HG03039 (cell line): ENCODE measurements around the gene NSMCE1.
"Not testable (repeated sequence)": the region's sequence is repeated elsewhere in the genome, so short reads cannot be mapped to it uniquely, and the experiment has no call there.

Experiments used
- ATAC-seq: cut with Tn5 transposase; IDR thresholded peaks from one replicate; pipeline ENCODE4 v1.9.1; 2021; ENCODE audit warnings: mild to moderate bottlenecking, moderate library complexity; ENCODE audit not compliant: unreplicated experiment

Gene NSMCE1

DNA sequence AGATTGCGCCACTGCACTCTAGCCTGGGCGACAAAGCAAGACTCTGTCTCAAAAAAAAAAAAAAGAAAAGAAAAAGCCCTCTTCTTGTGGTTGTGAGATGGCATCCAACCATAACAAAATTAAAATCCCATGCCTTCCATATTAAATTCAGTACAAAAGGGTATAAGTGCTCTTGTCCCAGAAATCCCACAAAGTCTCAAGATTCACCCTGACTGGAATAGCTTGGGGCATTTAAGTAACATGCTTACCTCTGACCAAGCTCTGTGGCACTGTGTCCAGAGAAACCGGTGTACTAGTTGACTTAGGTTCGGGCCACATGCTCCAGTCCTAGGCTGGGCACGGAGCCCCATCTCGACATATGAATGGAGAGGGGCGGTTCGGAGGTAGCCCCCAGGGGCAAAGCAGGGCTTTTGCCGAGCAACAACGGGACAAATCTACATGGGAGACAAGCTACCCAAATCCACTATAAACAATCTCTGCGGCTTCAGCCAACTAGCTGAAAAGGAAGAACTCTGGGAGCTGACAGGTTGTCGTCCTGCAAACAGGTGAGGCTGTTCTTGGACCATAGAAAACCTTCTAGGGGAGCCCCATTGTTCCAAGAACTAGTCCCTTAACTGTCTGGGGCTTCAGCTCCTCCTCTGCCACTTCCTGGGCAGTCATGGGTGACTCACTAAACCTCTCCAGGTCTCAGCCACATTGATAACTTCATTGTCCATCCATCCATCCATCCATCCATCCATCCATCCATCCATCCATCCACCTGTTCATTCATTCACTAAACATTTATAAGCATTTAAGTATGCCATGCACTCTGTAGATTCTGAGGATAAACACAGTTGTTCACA, 34.9 kb upstream of the NSMCE1 start:
- no peak for ATAC-seq

DNA sequence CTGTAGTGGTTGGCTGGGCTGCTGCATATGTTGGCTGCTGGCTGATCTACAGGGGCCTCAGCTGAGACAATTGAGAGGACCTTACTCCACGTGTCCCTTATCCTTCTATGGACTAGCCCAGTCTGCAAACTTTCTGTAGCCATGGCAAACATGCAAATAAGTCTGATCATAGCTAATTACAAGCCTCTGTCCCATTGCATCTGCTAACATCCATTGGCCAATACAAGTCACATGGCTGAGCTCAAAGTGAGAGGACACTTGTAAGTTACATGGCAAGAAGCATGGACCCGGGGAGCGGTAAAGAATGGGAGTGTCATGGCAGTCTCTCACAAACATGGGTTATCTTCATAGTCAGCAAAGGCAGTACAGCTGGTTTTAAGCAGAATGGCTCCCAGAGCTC, 33.6 kb upstream of the NSMCE1 start:
- no peak for ATAC-seq

DNA sequence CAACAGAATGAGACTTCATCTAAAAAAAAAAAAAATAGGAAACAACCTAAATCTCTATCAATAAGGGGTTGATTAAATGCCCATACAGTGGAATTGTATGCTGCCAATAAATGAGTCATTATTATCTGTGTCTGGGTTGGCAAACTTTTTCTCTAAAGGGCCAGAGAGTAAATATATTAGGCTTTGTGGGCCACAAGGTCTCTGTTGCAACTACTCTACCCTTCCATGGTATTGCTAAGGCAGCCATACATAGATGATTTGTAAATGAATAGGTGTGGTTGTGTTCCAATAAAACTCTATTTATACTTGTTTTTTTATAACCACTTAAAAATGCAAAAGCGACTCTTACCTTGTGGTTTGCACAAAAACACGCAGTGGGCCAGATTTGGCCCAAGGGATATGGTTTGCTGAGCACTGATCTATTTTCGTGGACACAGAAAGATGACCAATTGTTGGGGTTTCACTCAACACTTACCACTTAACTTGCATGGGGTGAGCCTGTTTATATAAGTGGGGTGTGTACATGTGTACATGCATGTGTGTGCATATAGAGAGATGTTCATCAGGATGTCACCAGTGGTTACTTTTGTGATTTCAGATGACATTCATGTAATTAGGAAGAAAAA, 32.8 kb upstream of the NSMCE1 start:
- ATAC-seq = no peak

DNA sequence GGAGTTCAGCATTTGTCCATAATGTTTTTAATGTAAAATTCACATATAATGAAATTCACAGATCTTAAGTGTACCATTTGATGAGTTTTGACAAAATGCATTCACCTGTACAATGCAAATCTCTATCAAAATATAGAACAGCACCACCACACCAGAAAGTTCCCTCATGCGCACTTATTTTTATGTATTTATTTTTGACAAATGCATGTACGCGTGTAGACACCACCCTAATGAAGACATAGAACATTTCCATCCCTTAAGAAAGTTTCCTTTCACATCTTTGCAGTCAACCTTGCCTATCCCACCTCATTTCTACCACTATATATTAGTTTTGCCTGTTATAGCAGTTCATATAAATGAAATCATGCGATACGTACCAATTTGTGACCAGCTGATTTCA, 29.6 kb upstream of the NSMCE1 start:
- no peak for ATAC-seq

DNA sequence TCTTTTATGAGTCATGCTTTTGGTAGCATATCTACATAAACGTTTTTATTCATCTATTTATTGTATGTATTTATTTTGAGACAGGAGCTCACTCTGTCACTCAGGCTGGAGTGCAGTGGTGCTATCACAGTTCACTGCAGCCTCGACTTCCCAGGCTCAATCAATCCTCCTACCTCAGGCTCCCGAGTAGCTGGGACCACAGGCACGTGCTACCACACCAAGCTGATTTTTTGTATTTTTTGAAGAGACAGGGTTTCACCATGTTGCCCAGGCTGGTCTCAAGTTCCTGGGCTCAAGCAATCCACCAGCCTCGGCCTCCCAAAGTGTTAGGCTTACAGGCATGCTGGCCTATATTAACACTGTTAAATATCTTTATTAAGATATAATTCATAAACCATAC, 24.8 kb upstream of the NSMCE1 start:
- no peak for ATAC-seq

DNA sequence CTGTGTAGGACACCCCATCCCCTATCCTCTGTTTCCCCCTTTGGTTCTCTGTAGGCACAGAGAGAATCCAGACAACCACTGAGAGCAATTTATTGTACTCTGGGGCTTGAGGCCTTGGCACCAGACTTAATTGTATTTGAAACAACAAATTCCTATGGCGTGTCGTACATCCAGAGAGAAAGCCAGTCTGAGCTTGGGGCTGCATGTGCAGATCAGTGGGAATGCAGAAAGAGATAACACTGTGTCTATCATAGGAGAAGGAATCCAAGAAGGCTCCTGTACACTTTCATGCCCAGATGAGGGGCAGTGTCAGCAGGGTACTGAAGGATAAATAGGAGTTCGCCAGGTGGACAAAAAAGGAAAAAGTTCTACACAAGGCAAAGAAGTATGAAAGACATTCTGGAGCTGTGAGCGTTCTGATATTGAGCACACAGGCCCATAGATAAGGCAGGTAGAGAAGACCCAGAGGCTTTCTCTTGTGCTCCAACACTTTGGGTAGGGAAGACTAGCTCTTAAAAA, 23.2 kb upstream of the NSMCE1 start:
- no peak for ATAC-seq

DNA sequence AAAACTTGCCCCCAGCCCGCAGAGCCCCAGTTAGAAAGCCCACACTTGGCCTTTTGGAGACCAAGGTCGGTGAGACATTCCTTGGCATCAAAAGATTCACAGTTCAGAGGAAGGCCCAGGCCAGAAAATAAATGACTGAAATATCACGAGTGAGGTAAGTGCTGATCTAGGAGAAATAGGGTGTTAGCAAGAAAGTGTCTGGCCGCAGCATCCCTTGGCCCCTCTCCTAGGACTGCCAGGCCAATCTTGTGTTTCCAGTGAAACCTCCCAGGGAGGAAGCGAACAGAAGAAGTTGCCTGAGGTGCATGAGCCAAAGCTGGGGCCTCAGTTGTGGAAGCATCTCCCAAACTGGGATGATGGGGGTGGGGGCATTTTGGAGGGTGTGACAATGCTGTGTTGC, 22.5 kb upstream of the NSMCE1 start:
- ATAC-seq = no peak

DNA sequence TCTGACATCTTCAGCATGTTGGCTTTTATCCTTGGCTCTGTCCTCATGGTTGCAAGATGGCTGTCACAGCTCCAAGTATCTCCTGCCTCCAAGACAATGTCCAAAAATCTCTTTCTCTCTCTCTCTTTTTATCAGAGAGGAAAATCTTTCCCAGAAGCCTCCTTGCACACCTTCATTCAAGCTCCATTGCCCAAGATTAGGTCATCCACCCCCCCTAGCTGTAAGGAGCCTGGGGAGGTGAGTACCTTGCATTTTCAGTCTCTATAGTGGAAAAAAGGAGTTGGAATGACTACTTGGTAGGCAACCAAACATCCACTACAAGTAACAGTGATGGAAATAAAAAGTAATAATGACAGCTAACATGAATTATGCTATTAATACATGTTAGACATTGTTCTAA, 22.0 kb upstream of the NSMCE1 start:
- no peak for ATAC-seq

DNA sequence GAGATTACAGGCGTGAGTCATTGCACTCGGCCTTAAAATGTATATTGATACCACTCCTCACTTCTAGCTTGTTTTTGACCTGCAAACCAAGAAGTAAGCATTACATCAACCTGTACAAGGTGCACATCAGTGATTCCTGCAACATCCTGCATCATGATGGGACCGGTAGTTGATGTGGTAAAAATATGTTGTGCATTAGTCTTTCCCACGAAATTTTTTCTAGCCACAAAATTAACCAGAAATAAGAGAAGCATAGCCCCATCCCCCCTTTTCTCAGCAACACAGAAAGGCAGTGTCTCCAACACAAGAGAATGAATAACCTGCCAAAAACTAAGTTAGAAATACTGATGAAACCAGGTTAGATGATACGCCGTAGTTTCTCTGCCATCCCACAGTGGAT, 21.1 kb upstream of the NSMCE1 start:
- no peak for ATAC-seq

DNA sequence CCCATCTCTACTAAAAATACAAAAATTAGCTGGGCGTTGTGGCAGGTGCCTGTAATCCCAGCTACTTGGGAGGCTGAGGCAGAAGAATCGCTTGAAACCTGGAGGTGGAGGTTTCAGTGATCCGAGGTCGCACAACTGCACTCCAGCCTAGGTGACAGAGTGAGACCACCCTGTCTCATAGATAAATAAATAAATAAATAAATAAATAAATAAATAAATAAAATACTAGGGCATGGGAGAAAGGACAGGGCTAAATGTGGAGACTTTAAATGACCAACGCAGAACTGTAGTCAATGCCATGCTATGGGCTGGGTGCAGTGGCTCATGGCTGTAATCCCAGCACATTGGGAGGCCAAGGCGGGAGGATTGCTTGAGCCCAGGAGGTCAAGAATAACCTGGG, 19.7 kb upstream of the NSMCE1 start:
- ATAC-seq = not testable (repeated sequence)

DNA sequence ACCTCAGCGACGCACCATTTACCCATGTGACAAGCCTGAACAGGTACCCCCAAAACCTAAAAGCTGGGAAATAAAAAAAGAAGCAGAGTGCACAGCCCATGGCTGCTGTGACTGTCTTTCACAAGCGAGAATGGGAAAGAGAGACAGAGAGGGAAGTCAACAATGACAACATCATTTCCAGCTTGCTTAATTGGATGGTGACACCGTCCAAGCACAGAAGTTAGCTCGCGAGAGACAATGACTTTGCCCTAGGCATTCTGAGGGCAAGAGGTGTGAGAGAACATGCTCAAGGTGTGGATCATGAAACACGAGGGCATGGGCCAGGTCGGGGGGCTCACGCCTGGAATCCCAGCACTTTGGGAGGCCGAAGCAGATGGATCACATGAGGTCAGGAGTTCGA, 19.3 kb upstream of the NSMCE1 start:
- ATAC-seq = no peak

DNA sequence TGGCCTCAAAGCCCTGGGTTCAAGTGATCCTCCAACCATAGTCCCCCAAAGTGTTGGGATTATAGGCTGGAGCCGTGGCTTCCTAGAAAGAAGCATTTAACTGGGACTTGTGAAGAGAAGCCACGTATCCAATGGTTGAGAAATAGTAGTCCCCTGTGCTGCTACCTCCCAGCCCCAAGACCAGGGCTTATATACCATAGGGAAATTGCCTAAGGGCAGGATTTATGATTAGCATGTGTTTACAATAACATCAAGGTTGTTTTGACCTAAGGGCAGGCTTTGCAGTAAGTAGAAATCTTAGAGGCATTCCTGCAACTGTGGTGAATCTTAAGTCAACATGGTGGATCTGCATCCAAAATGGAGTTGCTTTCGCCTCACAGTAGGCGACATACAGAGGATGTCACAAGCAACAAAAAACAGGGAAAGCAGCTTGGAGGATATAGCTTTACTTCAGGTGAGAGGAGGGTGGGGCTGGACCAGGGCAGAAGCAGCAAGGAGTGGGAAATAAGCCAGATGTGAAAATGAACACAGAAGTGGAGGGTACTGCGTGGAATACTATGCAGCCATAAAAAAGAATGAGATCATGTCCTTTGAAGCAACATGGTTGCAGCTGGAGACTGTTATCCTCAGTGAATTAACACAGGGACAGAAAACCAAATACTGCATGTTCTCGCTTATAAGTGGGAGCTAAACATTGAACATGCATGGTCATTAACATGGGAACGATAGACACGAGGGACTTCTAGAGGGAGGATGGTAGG, 18.7 kb upstream of the NSMCE1 start:
- no peak for ATAC-seq

DNA sequence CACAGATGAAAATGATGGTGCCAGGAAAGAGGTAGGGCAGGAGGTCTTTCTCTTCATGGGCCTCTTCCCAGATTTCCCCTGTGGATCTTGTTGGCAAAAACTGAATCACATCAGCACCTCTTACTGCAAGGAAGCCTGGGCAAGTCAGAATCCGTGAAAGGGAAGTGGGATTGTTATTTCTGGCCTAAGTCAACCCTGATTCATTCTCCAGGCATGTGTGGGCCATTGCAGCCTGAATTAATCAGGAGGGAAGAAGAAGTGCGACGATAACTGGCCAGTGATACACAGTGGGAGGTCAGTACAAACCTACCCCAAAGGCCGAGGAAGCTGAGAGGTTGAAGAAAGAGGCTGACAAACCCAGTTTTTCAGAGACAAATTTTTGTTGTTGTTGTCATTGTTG, 17.9 kb upstream of the NSMCE1 start:
- no peak for ATAC-seq

DNA sequence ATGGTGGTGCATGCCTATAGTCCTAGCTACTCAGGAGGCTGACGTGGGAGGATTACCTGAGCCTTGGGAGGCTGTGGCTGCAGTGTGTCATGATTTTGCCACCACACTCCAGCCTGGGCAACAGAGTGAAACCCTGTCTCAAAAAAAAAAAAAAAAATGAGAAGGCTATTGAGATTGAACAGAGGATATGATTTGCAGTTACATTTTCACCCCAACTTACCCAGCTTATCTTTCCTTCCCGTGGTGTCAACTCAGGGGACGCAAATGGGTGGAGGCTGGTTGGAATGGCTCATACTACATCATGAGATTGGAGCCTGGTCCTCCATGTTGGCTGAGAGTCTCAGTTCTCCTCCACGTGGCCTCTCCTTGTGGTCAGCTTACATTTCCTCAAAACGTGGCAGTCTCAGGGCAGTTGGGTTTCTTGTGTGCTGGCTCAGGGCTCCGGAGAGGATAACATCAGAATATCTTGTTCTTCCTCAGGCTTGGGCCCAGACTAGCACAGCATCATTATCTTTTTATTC, 17.2 kb upstream of the NSMCE1 start:
- no peak for ATAC-seq

DNA sequence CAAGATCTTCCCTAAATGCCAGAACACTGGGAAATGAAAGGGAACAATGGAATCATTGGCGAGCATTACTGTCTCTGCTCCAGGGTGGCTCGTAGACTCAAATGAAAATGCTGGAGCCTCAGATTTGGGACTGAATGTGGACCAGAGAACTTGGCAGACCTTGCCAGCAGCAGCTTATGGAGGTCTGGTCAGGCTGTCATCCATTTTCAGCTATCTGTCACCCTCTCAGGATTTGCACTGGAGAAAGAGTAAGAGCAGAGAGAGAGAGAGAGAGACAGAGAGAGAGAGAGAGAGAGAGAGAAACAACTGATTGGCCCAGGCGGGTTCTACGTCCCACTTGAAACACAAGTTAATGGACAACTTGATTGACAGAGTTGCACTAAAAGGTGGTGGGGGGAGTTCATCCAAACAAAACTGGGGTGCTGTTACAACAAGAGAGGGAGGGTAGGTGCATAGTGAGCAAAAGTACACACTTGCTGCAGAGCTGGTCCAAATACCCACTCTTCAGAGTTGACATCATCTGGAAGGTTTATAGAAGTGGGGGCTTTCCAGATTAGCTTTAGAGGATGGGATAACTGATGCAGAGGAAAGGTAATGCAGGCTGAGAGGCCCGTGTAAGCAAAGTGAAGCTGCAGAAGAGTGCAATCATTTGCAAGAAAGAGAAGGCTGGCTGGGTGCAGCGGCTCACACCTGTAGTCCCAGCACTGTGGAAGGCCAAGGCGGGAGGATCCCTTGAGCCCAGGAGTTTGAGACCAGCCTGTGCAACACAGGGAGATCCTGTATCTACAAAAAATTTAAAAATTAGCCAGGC, 16.5 kb upstream of the NSMCE1 start:
- no peak for ATAC-seq

DNA sequence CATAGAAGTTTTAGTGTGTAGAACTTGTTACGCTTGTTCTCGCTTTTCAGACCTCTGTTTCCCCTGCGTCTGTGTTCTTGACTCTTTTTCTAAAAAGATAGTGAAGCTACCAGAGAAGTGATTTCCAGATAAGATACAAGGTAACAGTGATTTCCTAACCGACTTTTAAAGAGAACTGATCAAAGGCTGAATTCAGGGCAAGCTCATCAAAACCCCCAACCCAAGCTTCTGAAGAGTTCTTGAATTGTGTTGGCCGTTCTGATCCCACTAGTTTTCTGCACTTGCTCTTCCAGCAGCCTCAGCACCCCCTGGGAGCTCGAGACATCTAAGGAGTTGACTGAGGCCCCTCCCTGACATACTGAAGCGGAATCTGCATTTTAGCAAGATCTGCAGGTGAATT, 12.7 kb upstream of the NSMCE1 start:
- ATAC-seq = no peak

DNA sequence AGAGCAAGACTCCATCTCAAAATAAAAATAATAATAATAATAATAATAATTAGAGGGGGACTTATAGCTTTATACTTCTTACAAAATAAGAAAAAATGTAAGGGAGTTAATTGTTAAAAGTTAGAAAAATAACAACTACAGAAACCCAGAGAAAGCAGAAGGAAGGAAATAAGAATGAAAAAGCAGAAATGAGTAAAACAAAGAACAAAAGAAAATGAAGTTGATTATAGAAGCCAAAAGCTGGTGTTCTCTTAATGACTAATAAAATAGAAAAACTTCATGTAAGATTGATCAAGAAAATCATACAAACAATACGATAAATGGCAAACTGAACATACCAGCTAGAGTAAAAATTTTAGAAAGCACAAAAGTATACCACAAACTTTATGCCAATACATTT, 6.8 kb upstream of the NSMCE1 start:
- ATAC-seq = no peak

DNA sequence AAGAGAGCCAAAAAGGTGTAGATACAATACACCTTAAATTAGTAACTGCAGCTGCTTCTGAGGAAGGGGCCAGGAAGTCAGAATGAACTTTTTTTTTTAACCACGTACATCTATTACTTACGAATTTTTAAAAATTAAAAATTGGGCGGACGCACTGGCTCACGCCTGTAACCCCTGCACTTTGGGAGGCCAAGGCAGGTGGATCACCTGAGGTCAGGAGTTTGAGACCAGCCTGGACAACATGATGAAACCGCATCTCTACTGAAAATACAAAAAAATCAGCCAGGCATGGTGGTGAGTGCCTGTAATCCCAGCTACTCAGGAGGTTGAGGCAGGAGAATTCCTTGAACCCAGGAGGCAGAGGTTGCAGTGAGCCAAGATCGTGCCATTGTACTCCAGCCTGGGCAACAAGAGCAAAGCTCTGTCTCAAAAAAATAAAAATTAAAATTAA, 5.9 kb upstream of the NSMCE1 start:
- not testable (repeated sequence) for ATAC-seq

DNA sequence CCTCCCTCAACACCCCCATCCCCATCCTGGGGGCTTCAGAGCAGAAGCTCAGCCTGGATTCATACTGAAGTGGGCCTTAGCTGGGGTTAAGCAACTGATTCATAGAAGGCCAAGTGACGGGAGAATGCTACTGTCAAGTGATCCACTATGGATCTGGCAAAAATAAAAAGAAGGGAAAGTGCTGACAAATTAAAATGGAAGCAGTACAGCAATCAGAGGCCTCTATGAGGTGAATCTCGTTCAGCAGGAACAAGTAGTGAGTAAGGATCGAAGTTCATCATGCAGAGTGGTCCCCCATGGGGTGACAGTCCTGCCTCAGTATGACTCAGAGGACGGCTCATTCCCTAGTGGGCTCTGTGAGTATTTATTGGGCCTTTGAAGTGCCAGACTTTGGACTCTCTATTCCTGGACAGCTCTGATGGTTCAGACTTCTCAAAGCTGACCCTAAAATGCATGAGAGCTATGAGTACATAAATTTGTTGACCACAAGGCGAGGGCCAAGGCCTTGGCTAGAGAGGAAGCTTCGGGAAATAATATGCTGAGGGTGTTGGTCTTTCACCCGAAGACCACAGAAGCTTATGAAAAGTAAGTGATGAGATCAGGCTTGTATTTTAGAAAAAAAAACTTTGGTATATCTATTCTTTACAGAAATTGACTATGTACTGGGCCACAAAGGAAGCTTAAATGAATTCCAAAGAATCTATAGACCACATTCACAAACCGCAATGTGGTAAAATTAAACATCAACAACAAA, 5.3 kb upstream of the NSMCE1 start:
- no peak for ATAC-seq

DNA sequence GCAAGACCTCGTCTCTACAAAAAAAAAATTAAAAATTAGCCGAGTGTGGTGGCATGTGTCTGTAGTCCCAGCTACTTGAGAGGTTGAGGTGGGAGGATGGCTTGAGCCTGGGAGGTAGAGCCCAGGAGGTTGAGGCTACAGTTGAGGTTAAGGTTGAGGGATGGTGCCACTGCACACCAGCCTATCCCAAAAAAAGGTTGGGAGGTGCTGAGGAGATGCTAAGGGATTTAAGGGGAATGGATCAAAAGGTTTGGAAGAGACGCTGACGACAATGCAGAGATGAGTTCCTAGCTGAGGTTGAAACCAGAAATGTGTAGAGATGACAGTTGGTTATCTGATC, 4.7 kb upstream of the NSMCE1 start:
- ATAC-seq = no peak
